ENCODE data around the gene THAP10. TPM values are rescaled to one million over a fixed set of nuclear protein-coding genes. Genes with fewer than 3 reads are reported as not detected.

THAP10 gene
- total and polyA plus RNA-seq, 2 experiments from 2014 or later: 2.1 to 3.0 TPM

DNA sequence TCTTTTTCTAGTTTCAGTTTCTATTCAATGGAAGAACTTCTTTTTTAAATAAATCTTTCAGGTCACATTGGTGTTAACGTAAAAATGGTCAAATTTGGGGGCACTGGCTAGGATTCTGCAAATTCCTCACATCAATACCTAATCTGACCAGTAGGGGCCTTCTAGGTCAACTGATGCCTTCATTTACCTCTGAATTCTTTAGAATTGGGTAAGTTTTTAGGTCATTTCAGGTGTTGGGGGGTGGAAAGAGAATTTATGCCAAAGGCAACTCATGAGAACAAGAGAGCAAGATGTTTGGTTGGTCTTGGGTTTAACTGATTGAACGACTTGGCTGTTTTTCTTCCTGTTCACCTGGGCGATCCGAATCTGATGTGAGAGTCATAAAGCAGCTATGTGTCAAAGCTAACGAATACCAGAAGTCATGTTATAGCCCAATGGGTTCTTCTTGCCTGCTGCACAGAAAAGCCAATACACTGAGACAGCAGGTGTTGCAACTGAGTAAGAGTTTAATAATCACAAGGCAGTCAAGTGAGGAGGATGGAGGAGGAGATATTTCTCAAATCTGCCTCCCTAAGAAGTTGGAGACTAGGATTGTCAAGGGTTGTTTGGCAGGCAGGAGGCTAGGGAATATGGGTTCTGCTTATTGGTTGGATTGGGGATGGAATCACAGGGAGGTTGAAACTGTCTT lies 15.7 kb upstream of the THAP10 start:
- WGBS (ENCODE audit: low lambda C conversion rate, missing lambda C conversion rate): 93% methylated on average over 5 of the region's 5 CpGs
- Histone ChIP-seq H3K4me2 (no peak overlapping the region), H4K20me1 (ENCODE audit: insufficient read depth, poor library complexity, severe bottlenecking) (no peaks in the 10 kb centered on the region), H3K4me1 (ENCODE audit: insufficient read depth) (no peaks in the 10 kb centered on the region), H3K79me2 (no peaks in the 10 kb centered on the region), H3K9me2 (replicated peaks; ENCODE audit: insufficient read depth) (no peaks in the 10 kb centered on the region), H3K36me3 (replicated peaks; ENCODE audit: insufficient read depth, low read depth) (no peaks in the 10 kb centered on the region), H2AFZ (no peak overlapping the region), H3K4me3 (no peak overlapping the region), H3K27ac (no peak overlapping the region), H3K27me3 (no peaks in the 10 kb centered on the region), H3K9me3 (ENCODE audit: low read depth) (peaks cover 5% of the 10 kb centered on the region)
- TF ChIP-seq EZH2 (IDR thresholded peaks at IDR 0.05; ENCODE audit: borderline replicate concordance) (no peak), EZH2phosphoT487 (IDR thresholded peaks at IDR 0.05; ENCODE audit: low read depth, severe bottlenecking, unreplicated experiment) (no peak)
- TF ChIP-seq, protein P1, sequence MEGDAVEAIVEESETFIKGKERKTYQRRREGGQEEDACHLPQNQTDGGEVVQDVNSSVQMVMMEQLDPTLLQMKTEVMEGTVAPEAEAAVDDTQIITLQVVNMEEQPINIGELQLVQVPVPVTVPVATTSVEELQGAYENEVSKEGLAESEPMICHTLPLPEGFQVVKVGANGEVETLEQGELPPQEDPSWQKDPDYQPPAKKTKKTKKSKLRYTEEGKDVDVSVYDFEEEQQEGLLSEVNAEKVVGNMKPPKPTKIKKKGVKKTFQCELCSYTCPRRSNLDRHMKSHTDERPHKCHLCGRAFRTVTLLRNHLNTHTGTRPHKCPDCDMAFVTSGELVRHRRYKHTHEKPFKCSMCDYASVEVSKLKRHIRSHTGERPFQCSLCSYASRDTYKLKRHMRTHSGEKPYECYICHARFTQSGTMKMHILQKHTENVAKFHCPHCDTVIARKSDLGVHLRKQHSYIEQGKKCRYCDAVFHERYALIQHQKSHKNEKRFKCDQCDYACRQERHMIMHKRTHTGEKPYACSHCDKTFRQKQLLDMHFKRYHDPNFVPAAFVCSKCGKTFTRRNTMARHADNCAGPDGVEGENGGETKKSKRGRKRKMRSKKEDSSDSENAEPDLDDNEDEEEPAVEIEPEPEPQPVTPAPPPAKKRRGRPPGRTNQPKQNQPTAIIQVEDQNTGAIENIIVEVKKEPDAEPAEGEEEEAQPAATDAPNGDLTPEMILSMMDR (IDR thresholded peaks at IDR 0.05; ENCODE audit: poor library complexity): no peak
- no peak for DNase-seq (ENCODE audit: low spot score)

DNA sequence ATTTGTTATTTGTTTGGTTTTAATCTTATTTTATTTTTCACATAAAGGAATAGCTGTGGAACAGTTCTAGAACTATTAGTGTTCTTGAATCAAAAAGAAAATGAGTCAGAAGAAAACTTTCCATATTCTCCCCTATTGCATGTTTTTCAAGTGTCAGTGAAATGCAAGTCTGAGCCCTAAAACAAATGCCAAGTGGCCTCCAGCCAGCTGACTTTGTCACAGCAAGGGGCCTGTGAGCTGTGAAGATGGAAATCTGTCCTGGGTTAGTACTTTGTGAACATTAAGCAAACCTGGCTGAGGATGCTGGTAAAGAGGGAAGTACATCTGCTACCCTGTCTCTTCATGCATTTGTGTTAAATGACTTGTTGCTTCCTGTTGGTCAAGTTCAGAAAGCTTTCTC lies 14.6 kb upstream of the THAP10 start:
- Histone ChIP-seq H3K27me3 (no peaks in the 10 kb centered on the region), H2AFZ (no peak overlapping the region), H3K79me2 (no peaks in the 10 kb centered on the region), H4K20me1 (ENCODE audit: insufficient read depth, poor library complexity, severe bottlenecking) (no peaks in the 10 kb centered on the region), H3K4me1 (ENCODE audit: insufficient read depth) (no peaks in the 10 kb centered on the region), H3K9me3 (ENCODE audit: low read depth) (peaks cover 5% of the 10 kb centered on the region), H3K27ac (no peak overlapping the region), H3K36me3 (replicated peaks; ENCODE audit: insufficient read depth, low read depth) (no peaks in the 10 kb centered on the region), H3K4me2 (no peak overlapping the region), H3K4me3 (no peak overlapping the region), H3K9me2 (replicated peaks; ENCODE audit: insufficient read depth) (no peaks in the 10 kb centered on the region)
- DNase-seq (ENCODE audit: low spot score): no peak
- TF ChIP-seq EZH2 (IDR thresholded peaks at IDR 0.05; ENCODE audit: borderline replicate concordance) (no peak), EZH2phosphoT487 (IDR thresholded peaks at IDR 0.05; ENCODE audit: low read depth, severe bottlenecking, unreplicated experiment) (no peak)
- TF ChIP-seq, protein P1 (IDR thresholded peaks at IDR 0.05; ENCODE audit: poor library complexity): no peak

DNA sequence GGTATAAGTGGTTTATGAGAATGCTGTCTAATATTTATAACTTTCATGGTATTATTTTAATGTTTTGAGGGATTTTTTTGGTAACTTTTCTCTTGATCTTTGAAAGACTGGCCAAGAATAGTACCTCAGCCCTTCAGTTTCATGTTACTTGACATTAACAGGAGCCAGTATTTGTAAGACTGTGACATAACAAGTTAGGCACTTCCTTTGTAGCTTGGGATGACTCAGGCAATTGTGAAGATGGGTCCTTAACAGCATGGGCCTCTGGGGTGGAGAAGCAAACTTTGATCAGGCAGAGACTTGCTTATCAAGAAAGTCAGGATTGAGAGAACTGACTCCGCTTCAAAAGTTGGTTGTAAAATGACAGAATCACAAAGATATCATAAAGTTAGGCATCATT lies 9.9 kb upstream of the THAP10 start:
- Histone ChIP-seq H2AFZ (no peak overlapping the region), H3K4me2 (no peak overlapping the region)

More for the DNA sequence above, 9.9 kb upstream of the THAP10 start:
- TF ChIP-seq, protein P1 (IDR thresholded peaks at IDR 0.05; ENCODE audit: poor library complexity): no peak
- no peak for TF ChIP-seq EZH2phosphoT487 (IDR thresholded peaks at IDR 0.05; ENCODE audit: low read depth, severe bottlenecking, unreplicated experiment)
- TF ChIP-seq EZH2 (IDR thresholded peaks at IDR 0.05; ENCODE audit: borderline replicate concordance): no peak
- H4K20me1 ChIP-seq (ENCODE audit: insufficient read depth, poor library complexity, severe bottlenecking): no peaks in the 10 kb centered on the region
- peak; percentile 79 for DNase-seq (ENCODE audit: low spot score)
- H3K27ac ChIP-seq: peak overlapping the region; percentile 90
- WGBS (ENCODE audit: low lambda C conversion rate, missing lambda C conversion rate): 69% methylated on average over 1 of the region's 1 CpG
- no peak overlapping the region for H3K4me3 ChIP-seq
- no peaks in the 10 kb centered on the region for H3K4me1 ChIP-seq (ENCODE audit: insufficient read depth)
- no peaks in the 10 kb centered on the region for H3K36me3 ChIP-seq (replicated peaks; ENCODE audit: insufficient read depth, low read depth)
- no peaks in the 10 kb centered on the region for H3K9me2 ChIP-seq (replicated peaks; ENCODE audit: insufficient read depth)
- H3K27me3 ChIP-seq: no peaks in the 10 kb centered on the region
- H3K9me3 ChIP-seq (ENCODE audit: low read depth): no peaks in the 10 kb centered on the region
- no peaks in the 10 kb centered on the region for H3K79me2 ChIP-seq
